CD14-positive monocyte (primary cell): ENCODE data around the gene R3HDM2. TPM values are rescaled to one million over a fixed set of nuclear protein-coding genes. Genes with fewer than 3 reads are reported as not detected.

ENCODE experiments used
- DNase-seq, 3 donors: peaks; one replicate each; pipeline ENCODE4 v3.0.0-alpha.2; 2011 to 2022
- H2AFZ ChIP-seq: 2 replicates; pipeline ENCODE4 v1.6.0; 2012; ENCODE audit warnings: mild to moderate bottlenecking, low read depth, low read length, inconsistent platforms; ENCODE audit not compliant: insufficient read depth, poor library complexity, severe bottlenecking
- H3K27ac ChIP-seq, 2 donors: 1 replicate in 1 of 2; 2 replicates in 1 of 2; pipeline ENCODE4 v1.5.1; 2012 to 2013; ENCODE audit warnings: low read length in 2 of 2, control low read depth in 1 of 2, inconsistent platforms in 1 of 2, low read depth in 1 of 2, mild to moderate bottlenecking in 1 of 2
- H3K27me3 ChIP-seq, 2 donors: one replicate each; pipeline versions ENCODE4 v1.6.0 to v1.6.1; 2011 to 2013; ENCODE audit warnings: low read length in 2 of 2; ENCODE audit not compliant: control insufficient read depth in 2 of 2, insufficient read depth in 2 of 2
- H3K36me3 ChIP-seq, 2 donors: replicated peaks in 1 of 2; 1 replicate in 1 of 2; 2 replicates in 1 of 2; pipeline versions ENCODE4 v1.5.1 to v1.6.1; 2012 to 2013; ENCODE audit warnings: low read length in 2 of 2, control low read depth in 1 of 2, inconsistent platforms in 1 of 2, mild to moderate bottlenecking in 1 of 2; ENCODE audit not compliant: insufficient read depth in 2 of 2, control insufficient read depth in 1 of 2
- H3K4me1 ChIP-seq, 2 donors: 1 replicate in 1 of 2; 2 replicates in 1 of 2; pipeline versions ENCODE4 v1.5.1 to v1.6.1; 2012 to 2013; ENCODE audit warnings: low read length in 2 of 2, control low read depth in 1 of 2, inconsistent platforms in 1 of 2, mild to moderate bottlenecking in 1 of 2, moderate library complexity in 1 of 2; ENCODE audit not compliant: insufficient read depth in 2 of 2, control insufficient read depth in 1 of 2
- H3K4me2 ChIP-seq: replicated peaks from 2 replicates; pipeline ENCODE3; 2012; ENCODE audit warnings: low read length, moderate library complexity, mild to moderate bottlenecking; ENCODE audit not compliant: poor library complexity, severe bottlenecking; ENCODE audit errors: extremely low read depth
- H3K4me3 ChIP-seq, 3 experiments: fragments of 200-600 bp in 1 of 3; sonication (generic) in 1 of 3; replicated peaks in 1 of 3; 1 replicate in 2 of 3; 2 replicates in 1 of 3; pipeline ENCODE4 v1.5.1; 2011 to 2013; ENCODE audit warnings: low read length in 3 of 3, mild to moderate bottlenecking in 3 of 3, control low read depth in 2 of 3, low read depth in 2 of 3, inconsistent platforms in 1 of 3, moderate library complexity in 1 of 3
- H3K79me2 ChIP-seq: 2 replicates; pipeline ENCODE4 v1.6.0; 2012; ENCODE audit warnings: mild to moderate bottlenecking, control low read depth, inconsistent platforms, low read length, moderate library complexity; ENCODE audit not compliant: insufficient read depth
- H3K9ac ChIP-seq: 2 replicates; pipeline ENCODE4 v1.6.0; 2017; ENCODE audit warnings: low read length, mild to moderate bottlenecking; ENCODE audit not compliant: insufficient read depth, poor library complexity, severe bottlenecking
- H3K9me3 ChIP-seq, 2 donors: replicated peaks in 1 of 2; 1 replicate in 1 of 2; 2 replicates in 1 of 2; pipeline versions ENCODE4 v1.5.1 to v1.6.1; 2012 to 2013; ENCODE audit warnings: low read length in 2 of 2, control low read depth in 1 of 2; ENCODE audit not compliant: control insufficient read depth in 1 of 2, insufficient read depth in 1 of 2
- H4K20me1 ChIP-seq: 2 replicates; pipeline ENCODE4 v1.6.0; 2012; ENCODE audit warnings: mild to moderate bottlenecking, low read length, control low read depth, moderate library complexity; ENCODE audit not compliant: insufficient read depth
- H3K27ac Mint-ChIP-seq, 7 donors: one replicate each; pipeline ENCODE4 v1.8.0; 2020; ENCODE audit warnings: mild to moderate bottlenecking in 7 of 7, mixed read lengths in 7 of 7, moderate library complexity in 6 of 7, inconsistent platforms in 2 of 7
- H3K27me3 Mint-ChIP-seq, 3 donors: one replicate each; pipeline ENCODE4 v1.8.0; 2021 to 2022; ENCODE audit warnings: low read depth in 3 of 3, mild to moderate bottlenecking in 3 of 3, mixed read lengths in 3 of 3, moderate library complexity in 3 of 3, inconsistent platforms in 1 of 3
- H3K36me3 Mint-ChIP-seq, 2 donors: one replicate each; pipeline ENCODE4 v1.8.0; 2020; ENCODE audit warnings: mixed read lengths in 2 of 2, inconsistent platforms in 1 of 2, mild to moderate bottlenecking in 1 of 2
- H3K4me1 Mint-ChIP-seq: one replicate; pipeline ENCODE4 v1.8.0; 2020; ENCODE audit warnings: mild to moderate bottlenecking, mixed read lengths
- H3K4me3 Mint-ChIP-seq, 2 donors: one replicate each; pipeline ENCODE4 v1.8.0; 2020; ENCODE audit warnings: mild to moderate bottlenecking in 2 of 2, mixed read lengths in 2 of 2, moderate library complexity in 1 of 2
- H3K9me3 Mint-ChIP-seq, 7 donors: one replicate each; pipeline ENCODE4 v1.8.0; 2020 to 2022; ENCODE audit warnings: mixed read lengths in 7 of 7, mild to moderate bottlenecking in 6 of 7, moderate library complexity in 6 of 7, inconsistent platforms in 2 of 7
- CTCF ChIP-seq: fragments of 200-600 bp; IDR thresholded peaks from one replicate; pipeline ENCODE4 v1.8.0; 2022; ENCODE audit warnings: antibody characterized with exemption, mild to moderate bottlenecking
- WGBS: methylation state at CpG from one replicate; pipeline ENCODE4 v1.1.5; 2013; ENCODE audit warnings: missing lambda C conversion rate; ENCODE audit not compliant: insufficient coverage; 5-methylcytosine and 5-hydroxymethylcytosine counted together
- intact Hi-C, 2 donors: fragments of 100-400 bp; cut with micrococcal nuclease; formaldehyde crosslinking; loops; one replicate each; pipeline versions ENCODE4 v1.15.0 to v1.15.1; 2023
- polyA plus RNA-seq, 3 donors: library from polyadenylated mRNA; depleted of rRNA in 1 of 3; unstranded in 2 of 3; stranded (reverse) in 1 of 3; fragments of 300-500 nt in 2 of 3; fragments of >200 nt in 1 of 3; fragmentation: Illumina TruSeq in 2 of 3; gene quantifications; 1 replicate in 2 of 3; 2 replicates in 1 of 3; pipeline ENCODE4 v1.2.3, GENCODE V29; 2012 to 2021

The R3HDM2 gene
- polyA plus RNA-seq, 3 donors, result 4.2 to 69.4 (median 7.3) TPM

DNA sequence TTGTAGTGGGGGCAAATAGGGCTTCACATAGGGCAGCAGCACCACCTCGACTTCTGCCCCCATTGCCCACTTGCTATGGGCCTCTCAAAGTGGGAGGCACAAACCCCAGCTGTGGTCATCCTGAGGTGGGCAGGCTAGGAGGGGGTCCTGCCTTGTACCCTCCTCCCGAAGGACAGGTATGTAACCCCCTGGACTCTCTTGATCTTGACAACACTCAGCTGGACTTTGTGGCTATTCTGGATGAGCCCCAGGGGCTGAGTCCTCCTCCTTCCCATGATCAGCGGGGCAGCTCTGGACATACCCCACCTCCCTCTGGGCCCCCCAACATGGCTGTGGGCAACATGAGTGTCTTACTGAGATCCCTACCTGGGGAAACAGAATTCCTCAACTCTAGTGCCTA is 40.8 kb upstream of the R3HDM2 start:
- Mint-ChIP-seq H3K4me3 (no peak overlapping the region), H3K27ac (peak overlapping the region in 4 of 7 donors; percentile 35 to 79 (median 63)), H3K4me1 (peaks cover 56% of the 10 kb centered on the region), H3K36me3 (peaks cover 65 to 85% of the 10 kb centered on the region in 2 donors), H3K27me3 (peaks cover 0 to 3% (median 2%) of the 10 kb centered on the region in 3 donors), H3K9me3 (peaks cover 0 to 2% (median 0%) of the 10 kb centered on the region in 7 donors)
- Histone ChIP-seq H3K36me3 (peaks cover 60 to 85% of the 10 kb centered on the region in 2 donors), H3K4me1 (peaks cover 42 to 62% of the 10 kb centered on the region in 2 donors), H3K79me2 (peaks cover 47% of the 10 kb centered on the region), H3K9me3 (no peaks in the 10 kb centered on the region), H3K27me3 (no peaks in the 10 kb centered on the region), H3K27ac (peak overlapping the region in 1 of 2 donors; percentile 61), H3K4me3 (no peak overlapping the region), H2AFZ (no peak overlapping the region), H4K20me1 (peaks cover 97% of the 10 kb centered on the region), H3K9ac (no peak overlapping the region), H3K4me2 (no peak overlapping the region)
- DNase-seq, result no peak
- intact Hi-C loops, result loop anchor here in 1 of 2 donors (10.0 kb wide), 2 partner anchors 73 to 153 kb away; partner anchors contain the start of gene DCTN2
- WGBS, result no CpG with 5 or more reads among the region's 3 CpGs
- no peak for TF ChIP-seq CTCF

GRCh38 chr12:57470970-57471656 is 40.3 kb upstream of the R3HDM2 start:
- WGBS, result 100% methylated on average over 1 of the region's 4 CpGs
- peaks cover 41% of the 10 kb centered on the region for H3K79me2 ChIP-seq
- peak overlapping the region in 1 of 2 donors; percentile 61 for H3K27ac ChIP-seq
- peaks cover 93% of the 10 kb centered on the region for H4K20me1 ChIP-seq
- no peak for DNase-seq
- peaks cover 65 to 85% of the 10 kb centered on the region in 2 donors for H3K36me3 Mint-ChIP-seq
- H3K4me1 ChIP-seq, result peaks cover 42 to 59% of the 10 kb centered on the region in 2 donors
- H3K27me3 ChIP-seq, result no peaks in the 10 kb centered on the region
- no peak overlapping the region for H3K4me2 ChIP-seq
- H3K4me3 Mint-ChIP-seq, result no peak overlapping the region
- H3K9ac ChIP-seq, result peak overlapping the region; percentile 8
- H3K4me1 Mint-ChIP-seq, result peaks cover 54% of the 10 kb centered on the region
- no peak overlapping the region for H2AFZ ChIP-seq
- no peaks in the 10 kb centered on the region for H3K9me3 ChIP-seq
- TF ChIP-seq CTCF, result no peak
- peaks cover 0 to 4% (median 0%) of the 10 kb centered on the region in 7 donors for H3K9me3 Mint-ChIP-seq
- no peak overlapping the region for H3K4me3 ChIP-seq
- H3K27me3 Mint-ChIP-seq, result peaks cover 0 to 3% (median 2%) of the 10 kb centered on the region in 3 donors
- intact Hi-C loops, result loop anchor here in 1 of 2 donors (10.0 kb wide), 2 partner anchors 74 to 154 kb away; partner anchors contain the start of gene DCTN2
- peaks cover 60 to 85% of the 10 kb centered on the region in 2 donors for H3K36me3 ChIP-seq
- H3K27ac Mint-ChIP-seq, result peak overlapping the region in 5 of 7 donors; percentile 35 to 79 (median 68)
